ENCODE results near the gene ATL2.
"Not testable (repeated sequence)": the region's sequence is repeated elsewhere in the genome, so short reads cannot be mapped to it uniquely, and the experiment has no call there.

The ATL2 gene

GRCh38 chr2:38387887-38388286 is 10.8 kb upstream of the ATL2 start:
- DNase-seq = no peak

GRCh38 chr2:38386821-38387220 is 9.7 kb upstream of the ATL2 start:
- DNase-seq = no peak

- DNase-seq = no peak
Measured at GRCh38 chr2:38386377-38386776, 9.3 kb upstream of the ATL2 start.

GRCh38 chr2:38384338-38384737 is 7.3 kb upstream of the ATL2 start:
- DNase-seq = no peak

- not testable (repeated sequence) for DNase-seq
Measured at GRCh38 chr2:38383741-38384140, 6.7 kb upstream of the ATL2 start.

GRCh38 chr2:38381381-38382143 is 4.5 kb upstream of the ATL2 start:
- no peak for DNase-seq

GRCh38 chr2:38380397-38381130 is 3.5 kb upstream of the ATL2 start:
- DNase-seq = no peak

GRCh38 chr2:38376346-38377049 is 575 bp downstream of the ATL2 start:
- peak; percentile 48 for DNase-seq

- DNase-seq = no peak
Measured at GRCh38 chr2:38375696-38376345, 1.3 kb downstream of the ATL2 start.

GRCh38 chr2:38374984-38375383 is 2.1 kb downstream of the ATL2 start:
- no peak for DNase-seq

GRCh38 chr2:38371235-38371634 is 5.8 kb downstream of the ATL2 start:
- DNase-seq = no peak

- DNase-seq = no peak
Measured at GRCh38 chr2:38370664-38371063, 6.4 kb downstream of the ATL2 start.

- no peak for DNase-seq
Measured at GRCh38 chr2:38362232-38362631, 14.8 kb downstream of the ATL2 start.

GRCh38 chr2:38360177-38360576 is 16.9 kb downstream of the ATL2 start:
- no peak for DNase-seq

- DNase-seq = no peak
Measured at GRCh38 chr2:38353402-38353801, 23.7 kb downstream of the ATL2 start.

- no peak for DNase-seq
Measured at GRCh38 chr2:38352336-38352735, 24.7 kb downstream of the ATL2 start.

- DNase-seq = no peak
Measured at GRCh38 chr2:38345323-38346038, 31.6 kb downstream of the ATL2 start.

GRCh38 chr2:38344813-38345212 is 32.3 kb downstream of the ATL2 start:
- DNase-seq = no peak

GRCh38 chr2:38343212-38343611 is 33.9 kb downstream of the ATL2 start:
- DNase-seq = no peak

- DNase-seq = no peak
Measured at GRCh38 chr2:38336621-38337020, 40.5 kb downstream of the ATL2 start.

GRCh38 chr2:38330754-38331153 is 46.3 kb downstream of the ATL2 start:
- no peak for DNase-seq

GRCh38 chr2:38327580-38327979 is 49.5 kb downstream of the ATL2 start:
- no peak for DNase-seq

GRCh38 chr2:38323623-38324022 is 53.5 kb downstream of the ATL2 start:
- DNase-seq = no peak

Data from activated gamma-delta T cell treated with Interleukin-2 at 50 U/mL for 16 hours (primary cell).